ES-I3 (cell line): ENCODE measurements around the gene HELZ2.
A peak's percentile ranks its signal among the peaks of the same experiment; 100 is the strongest.

ENCODE experiments used
- H3K36me3 ChIP-seq: 2 replicates; pipeline ENCODE4 v1.6.1; 2013; ENCODE audit warnings: mild to moderate bottlenecking, low read length, control low read depth, moderate library complexity; ENCODE audit not compliant: insufficient read depth
- H3K4me1 ChIP-seq: 2 replicates; pipeline ENCODE4 v1.6.1; 2013; ENCODE audit warnings: mild to moderate bottlenecking, control low read depth, low read length; ENCODE audit not compliant: insufficient read depth
- H3K9ac ChIP-seq: 2 replicates; pipeline ENCODE4 v1.6.1; 2013; ENCODE audit warnings: low read depth, mild to moderate bottlenecking, low read length, moderate library complexity
- H3K9me3 ChIP-seq: 2 replicates; pipeline ENCODE4 v1.6.1; 2013; ENCODE audit warnings: mild to moderate bottlenecking, low read length, moderate library complexity; ENCODE audit not compliant: control insufficient read depth, insufficient read depth

The HELZ2 gene

DNA sequence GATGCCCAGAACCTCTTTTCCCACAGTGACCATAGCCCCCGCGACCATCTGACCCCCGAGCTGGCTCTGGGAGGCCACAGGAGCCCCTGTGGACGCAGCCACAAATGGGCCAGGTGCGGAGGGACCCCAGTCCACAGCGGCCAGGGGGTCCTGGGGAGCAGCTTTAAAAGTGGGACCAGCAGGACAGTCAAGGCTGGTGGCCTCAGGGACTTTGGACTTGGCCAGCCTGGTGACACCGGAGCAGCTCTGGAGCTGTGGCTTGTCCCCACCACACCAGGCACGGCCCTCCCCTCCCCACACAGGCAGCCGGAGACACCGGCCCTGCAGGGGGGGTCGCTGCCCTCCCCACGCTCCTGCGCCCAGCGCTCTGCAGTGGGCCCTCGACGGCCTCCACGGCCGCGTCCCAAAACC is 16.6 kb downstream of the HELZ2 start:
- Histone ChIP-seq H3K36me3 (no peaks in the 10 kb centered on the region), H3K9me3 (no peaks in the 10 kb centered on the region), H3K4me1 (peaks cover 6% of the 10 kb centered on the region; the same call in 1 of the 2 replicates)

DNA sequence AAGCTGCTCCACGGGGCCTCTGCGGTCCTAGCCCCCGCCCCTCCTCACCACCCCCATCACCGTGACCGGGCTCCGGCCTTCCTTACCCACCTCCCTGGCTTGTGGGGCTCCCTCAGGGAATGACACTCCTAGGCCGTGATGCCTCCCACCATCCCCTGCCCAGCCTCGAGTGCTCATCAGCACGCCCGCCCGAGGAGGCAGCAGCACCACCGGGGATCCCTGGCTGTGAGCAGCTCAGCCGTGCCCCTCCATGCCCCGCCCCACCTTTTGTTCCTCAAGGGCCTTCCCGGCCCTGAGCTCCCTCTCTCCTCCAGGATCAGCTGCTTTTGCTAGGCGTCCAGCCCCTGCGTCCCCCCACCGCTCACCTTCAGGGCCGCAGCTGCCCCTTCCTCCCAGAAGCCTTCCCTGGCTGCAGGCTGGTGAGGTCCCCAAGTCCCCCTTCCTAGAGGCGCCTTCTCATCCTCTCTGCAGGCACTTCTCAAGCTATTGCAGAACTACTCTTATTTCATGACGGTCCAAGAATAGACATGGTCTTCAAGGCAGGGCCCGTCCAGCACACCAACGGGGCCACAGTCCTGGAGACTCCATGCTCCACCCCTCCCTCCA is 17.1 kb downstream of the HELZ2 start:
- H3K4me1 ChIP-seq: peaks cover 7% of the 10 kb centered on the region; the same call in 1 of the 2 replicates
- no peaks in the 10 kb centered on the region for H3K9me3 ChIP-seq
- no peaks in the 10 kb centered on the region for H3K36me3 ChIP-seq
- H3K9ac ChIP-seq: no peak overlapping the region

More for the DNA sequence above, 16.6 kb downstream of the HELZ2 start:
- H3K9ac ChIP-seq: no peak overlapping the region

DNA sequence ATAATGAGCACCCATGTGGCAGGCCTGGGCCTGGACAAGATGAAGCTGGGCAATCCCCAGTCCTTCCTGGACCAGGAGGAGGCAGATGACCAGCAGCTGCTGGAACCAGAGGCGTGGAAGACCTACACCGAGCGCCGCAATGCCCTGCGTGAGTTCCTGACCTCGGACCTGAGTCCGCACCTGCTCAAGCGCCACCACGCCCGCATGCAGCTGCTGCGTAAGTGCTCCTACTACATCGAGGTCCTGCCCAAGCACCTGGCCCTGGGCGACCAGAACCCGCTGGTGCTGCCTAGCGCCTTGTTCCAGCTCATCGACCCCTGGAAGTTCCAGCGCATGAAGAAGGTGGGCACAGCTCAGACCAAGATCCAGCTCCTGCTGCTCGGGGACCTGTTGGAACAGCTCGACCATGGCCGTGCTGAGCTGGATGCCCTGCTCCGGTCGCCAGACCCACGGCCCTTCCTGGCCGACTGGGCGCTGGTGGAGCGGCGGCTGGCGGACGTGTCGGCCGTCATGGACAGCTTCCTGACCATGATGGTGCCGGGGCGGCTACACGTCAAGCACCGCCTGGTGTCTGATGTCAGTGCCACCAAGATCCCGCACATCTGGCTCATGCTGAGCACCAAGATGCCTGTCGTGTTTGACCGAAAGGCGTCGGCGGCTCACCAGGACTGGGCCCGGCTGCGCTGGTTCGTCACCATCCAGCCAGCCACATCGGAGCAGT is 18.2 kb downstream of the HELZ2 start:
- Histone ChIP-seq H3K4me1 (peaks cover 7% of the 10 kb centered on the region; the same call in 1 of the 2 replicates), H3K9me3 (no peaks in the 10 kb centered on the region), H3K36me3 (no peaks in the 10 kb centered on the region), H3K9ac (no peak overlapping the region)

DNA sequence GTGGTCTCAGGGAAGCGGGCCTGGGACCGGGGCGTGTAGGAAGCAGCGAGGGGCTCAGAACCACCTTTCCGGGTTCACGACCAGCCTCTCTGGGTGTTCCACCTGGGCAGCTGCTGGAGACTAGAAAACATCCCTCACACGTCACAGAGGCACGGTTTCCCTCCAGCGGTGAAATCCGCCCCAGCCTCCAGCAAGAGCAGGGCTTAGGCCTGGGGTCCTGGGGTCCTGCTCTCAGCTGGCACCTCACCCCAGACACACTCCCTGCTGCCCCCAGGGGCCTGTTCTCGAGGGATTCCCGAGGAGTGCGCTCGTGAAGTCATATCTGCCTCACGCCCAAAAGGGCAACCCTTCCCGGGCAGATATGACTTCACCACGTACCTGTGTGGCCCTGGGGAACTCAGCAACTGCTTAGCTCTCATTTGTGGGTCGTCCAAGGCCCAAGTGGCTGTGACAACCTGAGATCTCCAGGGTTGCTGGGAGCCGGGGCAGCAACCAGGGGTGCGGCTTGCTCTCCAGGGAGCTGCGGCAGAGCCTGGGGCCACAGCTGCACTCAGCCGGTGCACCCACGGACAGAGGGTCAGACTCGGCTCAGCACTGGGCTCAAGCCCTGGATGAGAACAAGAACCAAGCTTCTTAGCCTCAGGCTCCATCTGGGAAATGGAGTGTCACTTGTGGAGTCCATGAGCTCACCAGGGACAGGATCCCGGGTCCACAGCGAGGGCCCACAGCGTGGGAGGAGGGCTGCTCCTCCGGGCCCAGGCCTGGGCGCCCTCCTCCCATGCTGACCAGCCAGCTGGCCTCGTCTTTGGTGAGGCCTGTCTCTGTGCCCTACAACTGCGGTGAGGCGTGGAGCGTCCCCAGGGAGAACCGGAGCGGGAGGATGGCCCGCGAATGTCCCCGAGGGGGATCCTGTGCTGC is 19.4 kb downstream of the HELZ2 start:
- Histone ChIP-seq H3K9me3 (no peaks in the 10 kb centered on the region), H3K36me3 (no peaks in the 10 kb centered on the region), H3K9ac (peak overlapping the region; percentile 90; the same call in 1 of the 2 replicates), H3K4me1 (peaks cover 8% of the 10 kb centered on the region; the same call in 1 of the 2 replicates)

DNA sequence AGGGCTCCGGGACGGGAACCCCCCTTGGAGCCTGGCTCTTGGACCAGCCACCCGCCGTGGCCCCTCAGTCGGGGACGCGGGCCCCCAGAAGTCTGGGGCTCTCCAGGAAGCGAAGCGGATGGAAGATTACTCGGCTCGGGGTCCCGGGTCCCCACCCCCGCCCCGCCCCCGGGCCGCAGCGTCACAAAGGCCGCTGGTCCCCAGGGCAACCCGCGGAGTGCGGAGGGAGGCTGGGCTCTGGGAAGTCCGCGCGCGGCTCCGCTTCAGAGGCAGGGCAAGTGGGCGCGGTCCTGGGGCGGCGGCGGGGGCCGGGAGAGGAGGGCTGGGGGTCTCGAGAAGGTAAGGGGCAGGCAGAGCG is 20.1 kb downstream of the HELZ2 start, which contains the start of gene FNDC11:
TSS of gene FNDC11 (plus strand) at position 227 of the 358 bp plus-strand sequence. CDS start 1,505 bp downstream, outside the sequence.
- Histone ChIP-seq H3K9me3 (no peaks in the 10 kb centered on the region), H3K9ac (peak within 1 kb of the TSS; percentile 90; the same call in 1 of the 2 replicates), H3K36me3 (no peaks in the 10 kb centered on the region), H3K4me1 (peaks cover 11% of the 10 kb centered on the region; the same call in 1 of the 2 replicates)

DNA sequence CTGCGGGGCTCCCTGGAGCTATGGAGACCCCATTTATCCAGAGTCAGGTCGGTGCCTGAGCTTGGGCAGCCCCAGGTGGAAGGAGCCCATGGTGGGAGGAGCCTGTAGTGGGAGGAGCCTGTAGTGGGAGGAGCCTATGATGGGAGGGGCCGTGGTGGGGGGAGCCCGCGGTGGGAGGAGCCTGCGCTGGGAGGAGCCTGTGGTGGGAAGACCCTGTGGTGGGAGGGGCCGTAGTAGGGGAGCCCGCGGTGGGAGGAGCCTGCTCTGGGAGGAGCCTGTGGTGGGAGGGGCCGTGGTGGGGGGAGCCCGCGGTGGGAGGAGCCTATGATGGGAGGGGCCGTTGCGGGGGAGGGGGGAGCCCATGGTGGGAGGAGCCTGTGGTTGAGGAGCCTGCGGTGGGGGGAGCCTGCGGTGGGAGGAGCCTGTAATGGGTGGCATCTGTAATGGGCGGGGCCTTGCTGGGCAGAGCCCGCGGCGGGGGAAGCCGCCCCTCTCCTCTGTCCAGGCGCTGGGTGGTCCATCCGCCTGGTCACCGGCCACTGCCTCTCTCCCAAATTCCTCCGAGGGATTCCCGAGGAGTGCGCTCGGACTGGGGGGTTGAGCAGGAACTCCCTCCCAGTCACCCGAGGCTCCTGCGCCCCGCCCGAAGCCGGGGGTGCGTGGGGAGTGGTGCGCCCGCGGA is 20.6 kb downstream of the HELZ2 start:
- Histone ChIP-seq H3K36me3 (no peaks in the 10 kb centered on the region), H3K4me1 (peaks cover 16% of the 10 kb centered on the region; the same call in 1 of the 2 replicates), H3K9ac (peak overlapping the region; percentile 90; the same call in 1 of the 2 replicates), H3K9me3 (no peaks in the 10 kb centered on the region)

DNA sequence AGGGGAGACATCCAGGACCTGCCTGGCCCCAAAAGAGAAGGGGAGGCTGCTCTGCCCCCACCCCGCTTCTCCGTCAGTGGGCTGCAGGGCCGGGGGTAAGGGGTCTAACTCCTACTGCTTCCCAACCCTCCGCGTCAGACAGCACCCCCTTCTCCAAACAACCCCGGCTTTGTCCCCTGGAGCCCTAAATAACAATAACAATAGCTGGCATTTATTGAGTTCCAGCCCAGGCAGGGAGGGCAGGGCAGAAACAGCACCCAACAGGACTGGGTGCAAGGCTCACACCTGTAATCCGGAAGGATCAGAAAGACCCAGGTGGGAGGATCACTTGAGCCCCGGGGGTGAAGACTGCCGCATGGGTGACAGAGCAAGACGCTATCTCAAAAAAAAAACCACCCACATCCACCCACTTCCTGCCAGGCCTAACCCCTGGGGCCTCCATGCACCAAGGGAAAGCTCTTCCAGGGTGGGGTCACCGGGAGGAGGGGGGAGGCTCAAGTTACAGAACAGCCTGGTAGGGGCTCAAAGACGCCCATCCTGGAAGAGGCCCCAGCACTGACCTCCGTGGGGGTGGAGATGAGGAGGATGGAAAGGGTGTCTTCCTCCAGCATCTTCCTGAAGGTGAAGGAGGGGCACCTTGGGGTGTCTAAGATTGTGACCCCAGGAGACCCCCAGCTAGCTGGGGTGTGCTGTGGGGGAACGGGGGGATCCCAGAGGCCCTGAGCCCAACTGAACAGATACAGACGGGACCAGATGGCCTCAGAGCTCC is 21.4 kb downstream of the HELZ2 start:
- Histone ChIP-seq H3K36me3 (no peaks in the 10 kb centered on the region), H3K9me3 (no peaks in the 10 kb centered on the region), H3K4me1 (peaks cover 23% of the 10 kb centered on the region; the same call in 1 of the 2 replicates), H3K9ac (peak overlapping the region; percentile 54; the same call in 1 of the 2 replicates)

DNA sequence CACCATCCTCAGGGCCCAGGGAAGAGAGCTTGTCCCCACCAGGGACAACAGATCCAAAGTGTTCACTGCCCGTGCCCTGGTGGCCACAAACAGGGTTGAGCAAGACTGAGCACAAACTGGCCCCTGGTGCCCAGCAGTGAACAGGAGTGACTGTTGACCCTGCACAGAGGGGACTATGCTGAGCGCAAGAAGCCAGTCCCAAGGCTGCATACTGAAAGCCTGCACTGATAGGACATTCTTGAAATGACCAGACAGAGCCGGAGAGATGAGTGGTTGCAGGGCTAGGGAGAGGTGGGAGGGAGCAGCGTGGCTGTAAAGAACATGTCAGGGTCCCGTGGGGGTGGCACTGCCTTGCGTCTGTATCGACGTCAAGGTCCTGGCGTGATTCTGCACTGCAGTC is 23.0 kb downstream of the HELZ2 start:
- H3K9me3 ChIP-seq: no peaks in the 10 kb centered on the region
- H3K36me3 ChIP-seq: no peaks in the 10 kb centered on the region
- H3K4me1 ChIP-seq: peaks cover 23% of the 10 kb centered on the region; the same call in 1 of the 2 replicates
- no peak overlapping the region for H3K9ac ChIP-seq

DNA sequence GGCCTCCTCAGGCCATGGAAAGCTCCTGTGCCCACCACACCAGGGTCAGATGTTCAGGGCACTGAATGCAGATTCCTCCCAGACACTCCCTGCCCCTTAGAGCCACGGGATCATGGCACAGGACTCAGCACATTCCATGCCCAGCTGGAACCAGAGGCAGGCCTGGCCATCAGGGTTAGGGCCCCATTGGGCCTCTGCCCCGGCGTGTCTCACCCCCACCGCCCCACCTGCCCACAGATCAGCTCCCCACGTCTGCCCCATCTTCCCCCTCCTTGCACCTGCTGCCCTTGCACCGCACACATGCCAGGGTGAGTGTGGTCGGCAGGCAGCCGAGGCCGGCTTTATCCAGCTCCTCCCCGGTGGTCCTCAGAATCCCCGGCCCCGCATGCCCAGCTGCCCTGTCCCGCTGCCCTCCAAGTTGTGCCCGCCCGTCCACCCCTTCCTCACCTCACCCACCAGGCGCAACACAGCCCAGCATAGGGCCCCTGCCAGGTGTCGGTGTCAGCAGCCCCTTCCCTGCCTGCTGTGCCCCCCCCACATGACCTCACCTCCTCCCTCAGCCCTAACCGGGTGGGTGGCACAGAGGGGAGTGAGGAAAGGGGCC is 24.3 kb downstream of the HELZ2 start:
- Histone ChIP-seq H3K9me3 (no peaks in the 10 kb centered on the region), H3K4me1 (peaks cover 23% of the 10 kb centered on the region; the same call in 1 of the 2 replicates), H3K36me3 (no peaks in the 10 kb centered on the region), H3K9ac (no peak overlapping the region)

DNA sequence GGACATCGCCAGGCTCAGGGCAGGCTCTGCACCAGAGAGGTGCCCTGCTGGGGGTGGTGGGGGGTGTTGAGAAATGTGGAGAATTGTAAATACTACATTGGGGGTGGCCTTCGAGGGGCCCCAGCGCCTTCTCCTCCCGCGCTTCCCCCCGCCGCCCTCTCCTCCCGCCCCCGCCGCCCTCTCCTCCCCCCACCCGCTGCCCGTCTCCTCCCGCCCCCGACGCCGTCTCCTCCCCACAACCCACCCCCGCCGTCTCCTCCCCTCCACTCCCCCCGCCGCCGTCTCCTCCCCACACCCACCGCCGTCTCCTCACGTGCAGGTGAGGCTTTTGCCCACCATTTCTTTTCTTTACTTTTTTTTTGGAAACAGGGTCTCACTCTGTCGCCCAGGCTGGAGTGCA is 25.0 kb downstream of the HELZ2 start:
- peaks cover 23% of the 10 kb centered on the region; the same call in 1 of the 2 replicates for H3K4me1 ChIP-seq
- no peak overlapping the region for H3K9ac ChIP-seq
- H3K9me3 ChIP-seq: no peaks in the 10 kb centered on the region
- H3K36me3 ChIP-seq: no peaks in the 10 kb centered on the region

DNA sequence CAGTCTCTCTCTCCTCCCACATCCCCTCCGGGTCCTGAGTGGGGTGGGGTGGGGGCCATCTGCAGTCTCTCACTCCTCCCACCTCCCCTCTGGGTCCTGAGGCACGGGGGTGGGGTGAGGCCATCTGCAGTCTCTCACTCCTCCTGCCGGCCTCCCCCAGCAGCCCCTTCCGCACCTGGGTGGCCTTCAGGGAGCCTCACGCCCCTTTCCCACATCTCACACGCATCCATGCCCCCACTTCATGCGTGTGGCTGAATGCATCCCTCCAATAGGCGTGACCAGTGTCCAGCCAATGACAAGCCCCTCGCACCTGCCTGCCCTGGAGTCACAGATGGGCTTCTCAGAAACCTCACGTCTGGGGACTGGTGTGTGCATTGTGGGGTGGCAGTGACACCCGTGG is 25.5 kb downstream of the HELZ2 start:
- Histone ChIP-seq H3K9ac (no peak overlapping the region), H3K36me3 (no peaks in the 10 kb centered on the region), H3K4me1 (peaks cover 23% of the 10 kb centered on the region; the same call in 1 of the 2 replicates), H3K9me3 (no peaks in the 10 kb centered on the region)

DNA sequence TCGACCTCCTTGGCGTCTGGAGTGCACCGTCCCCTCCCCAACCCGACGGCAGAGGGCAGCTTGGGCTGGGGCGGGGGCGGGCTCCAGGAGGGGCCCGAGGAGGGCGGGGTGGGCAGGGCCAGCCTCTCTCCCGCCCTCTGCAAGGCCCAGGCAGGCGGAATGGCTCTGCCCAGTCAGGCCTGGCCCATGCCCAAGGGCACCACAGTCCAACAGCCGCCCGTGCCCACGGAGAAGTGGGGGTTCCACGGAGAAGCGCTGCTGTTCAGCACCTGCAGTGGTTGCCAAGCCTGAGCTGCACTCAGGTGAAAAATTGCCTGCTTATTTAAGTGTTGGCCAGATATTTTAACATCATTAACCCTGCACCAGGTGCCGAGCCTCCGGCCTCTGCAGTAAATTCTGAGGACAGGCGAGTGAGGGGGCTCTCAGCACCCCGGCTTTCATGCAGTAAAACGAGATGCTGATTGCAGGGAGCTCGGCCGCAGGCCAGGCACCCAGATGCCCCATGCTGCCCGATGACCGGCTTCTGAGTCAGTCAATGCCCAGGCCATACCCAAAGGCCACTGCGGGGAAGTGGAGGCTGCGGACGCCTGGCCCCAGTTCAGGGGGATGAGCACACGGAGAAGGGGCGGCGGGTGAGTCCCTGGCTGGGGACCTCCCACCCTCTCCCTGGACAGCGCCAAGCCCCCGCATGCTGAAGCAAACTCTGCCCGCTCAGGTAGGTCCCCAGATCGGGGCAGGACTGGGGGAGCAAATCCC is 26.1 kb downstream of the HELZ2 start, which contains the start of gene SRMS:
TSS of gene SRMS (minus strand) at position 25 of the 756 bp plus-strand sequence. CDS start 286 bp downstream, outside the sequence.
- H3K9me3 ChIP-seq: no peaks in the 10 kb centered on the region
- H3K36me3 ChIP-seq: no peaks in the 10 kb centered on the region
- H3K4me1 ChIP-seq: peaks cover 21% of the 10 kb centered on the region; the same call in 1 of the 2 replicates
- no peak within 1 kb of the TSS for H3K9ac ChIP-seq
